Stimulated activated CD8-positive, alpha-beta memory T cell treated with anti-CD3 and anti-CD28 coated beads, Interleukin-12 subunit alpha, Interleukin-12 subunit beta, amount 100 ng/mL, for 24 hours (primary cell): ENCODE measurements around the gene CHSY3.

Experiments
- DNase-seq: peaks from one replicate; pipeline ENCODE4 v3.0.0-alpha.2; 2020; ENCODE audit errors: extremely low read depth

Gene CHSY3

DNA sequence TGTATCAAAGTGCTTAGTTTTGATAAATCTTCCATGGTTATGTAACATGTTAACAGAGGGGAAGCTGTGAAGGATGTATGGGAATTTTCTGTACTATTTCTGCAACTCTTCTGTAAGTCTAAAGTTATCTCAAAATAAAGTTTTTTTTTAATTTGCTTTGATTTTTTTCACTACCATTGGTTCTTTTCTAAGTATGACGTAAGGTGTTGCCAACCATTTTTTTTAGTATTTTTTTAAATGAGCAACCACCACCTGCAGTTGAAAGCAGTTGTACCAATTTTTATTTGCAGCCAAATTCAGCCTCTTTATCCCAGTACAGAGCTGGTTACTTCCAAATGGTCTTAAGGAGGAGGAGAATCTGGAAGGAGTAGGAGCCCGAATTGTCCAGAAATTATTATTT lies 192.2 kb downstream of the CHSY3 start:
- no peak for DNase-seq

DNA sequence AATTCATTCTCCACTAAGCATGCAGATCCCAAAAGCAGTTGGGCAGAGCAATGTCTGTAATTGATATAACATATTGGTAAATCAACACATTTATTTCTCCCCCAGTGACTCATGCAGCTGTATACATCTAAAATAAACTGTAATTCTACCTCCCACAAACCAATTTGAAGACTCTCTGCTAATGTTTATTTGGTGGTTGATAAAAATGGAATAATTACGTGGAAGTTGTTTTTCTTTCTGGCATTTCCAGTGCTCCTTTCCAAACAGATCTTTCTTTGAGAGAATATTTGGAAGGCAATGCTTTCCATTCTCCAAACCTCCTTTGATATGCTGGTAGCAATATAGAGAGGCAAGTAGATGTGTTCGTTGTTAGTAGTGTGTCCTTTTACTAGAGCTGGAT lies 194.7 kb downstream of the CHSY3 start:
- DNase-seq: no peak

DNA sequence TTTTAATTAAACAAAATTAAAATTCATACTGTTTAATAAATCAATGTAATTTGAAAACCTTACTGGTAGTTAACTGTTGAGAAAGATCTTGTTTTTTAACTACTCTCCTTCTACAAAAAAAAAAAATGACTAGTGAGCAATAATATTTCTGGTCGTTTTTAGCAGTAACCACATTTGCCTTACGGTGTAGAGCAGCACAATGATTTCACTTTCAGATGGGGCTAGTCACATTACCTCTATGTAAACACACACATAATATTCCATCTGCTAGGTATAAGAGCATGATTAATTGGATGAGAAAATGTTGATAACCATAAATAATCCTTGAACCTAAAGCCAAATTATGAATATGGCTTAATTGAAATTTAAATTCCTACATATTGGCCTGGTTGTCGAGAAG lies 198.1 kb downstream of the CHSY3 start:
- DNase-seq: no peak

DNA sequence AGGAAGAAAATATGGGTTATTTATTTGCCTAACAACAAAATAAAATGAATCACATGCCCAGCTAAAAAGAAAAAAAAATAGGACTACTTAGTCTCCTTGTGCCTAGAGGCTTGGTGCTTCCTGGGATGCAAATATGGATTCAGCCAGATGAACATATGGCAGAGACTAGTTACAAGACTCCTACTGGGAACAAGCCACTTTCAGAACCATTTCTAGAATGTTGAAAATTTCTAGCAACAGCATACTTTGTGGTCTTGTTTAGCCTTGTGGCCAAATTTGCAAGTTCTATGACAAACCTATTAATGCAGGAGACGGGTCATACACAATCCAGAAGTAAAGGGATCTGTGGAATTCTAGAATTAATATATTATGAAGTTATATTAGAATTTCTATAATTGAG lies 198.7 kb downstream of the CHSY3 start:
- no peak for DNase-seq

DNA sequence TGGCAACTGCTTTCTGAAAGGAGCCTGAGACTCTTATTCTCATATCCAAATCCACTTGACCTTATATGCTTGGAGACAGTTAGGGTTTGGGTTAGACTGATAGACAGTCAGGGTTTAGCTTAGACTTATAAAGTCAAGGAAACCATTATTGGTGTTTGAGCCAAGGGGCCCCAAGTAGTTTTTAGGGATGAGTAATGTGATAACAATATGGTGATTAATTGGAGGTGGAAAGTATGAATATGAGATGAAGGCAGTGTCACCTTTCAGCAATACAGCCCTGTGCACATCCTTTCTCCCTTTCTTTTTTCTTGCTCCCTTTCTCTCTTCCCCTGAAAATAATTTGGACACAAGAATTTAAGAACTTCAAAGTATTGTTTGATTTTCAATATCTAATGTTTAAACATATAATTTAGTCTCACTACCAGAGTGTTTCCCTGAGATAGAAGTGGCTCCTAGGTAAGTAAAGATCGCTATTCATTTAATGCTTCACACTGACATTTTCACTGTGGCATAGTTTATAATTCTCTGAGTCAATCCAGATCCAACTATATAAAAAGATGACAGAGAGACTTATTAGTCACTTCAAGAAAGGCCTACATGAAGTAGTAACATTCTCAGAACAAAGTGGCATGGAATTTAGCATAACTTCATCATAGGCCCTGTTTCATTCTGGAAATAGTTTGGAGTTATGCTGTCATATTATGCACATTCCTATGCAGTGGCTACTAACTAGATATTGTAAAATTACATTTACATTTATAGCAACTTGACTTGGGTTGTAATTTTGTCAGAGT lies 200.8 kb downstream of the CHSY3 start:
- no peak for DNase-seq

- DNase-seq: no peak
Measured at GRCh38 chr5:130106480-130106879, 202.2 kb downstream of the CHSY3 start.

DNA sequence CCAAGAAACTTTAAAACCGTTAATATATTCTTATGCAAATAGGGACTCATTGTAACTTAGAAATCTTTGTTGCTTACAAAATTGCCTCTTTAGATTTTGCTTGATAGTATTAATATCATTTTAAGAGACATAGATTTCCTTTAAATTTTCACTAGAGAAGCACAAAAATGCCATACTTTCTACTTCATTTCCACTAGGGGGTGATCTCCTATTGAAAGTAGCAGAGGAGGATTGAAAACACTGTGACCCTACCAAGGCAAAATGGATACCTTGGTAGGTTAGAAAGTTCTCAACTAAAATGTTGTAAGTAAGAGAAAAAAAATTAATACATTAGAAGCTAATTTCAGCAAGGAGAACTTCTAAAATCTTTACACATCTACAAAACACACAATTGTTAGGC lies 204.9 kb downstream of the CHSY3 start:
- DNase-seq: no peak

DNA sequence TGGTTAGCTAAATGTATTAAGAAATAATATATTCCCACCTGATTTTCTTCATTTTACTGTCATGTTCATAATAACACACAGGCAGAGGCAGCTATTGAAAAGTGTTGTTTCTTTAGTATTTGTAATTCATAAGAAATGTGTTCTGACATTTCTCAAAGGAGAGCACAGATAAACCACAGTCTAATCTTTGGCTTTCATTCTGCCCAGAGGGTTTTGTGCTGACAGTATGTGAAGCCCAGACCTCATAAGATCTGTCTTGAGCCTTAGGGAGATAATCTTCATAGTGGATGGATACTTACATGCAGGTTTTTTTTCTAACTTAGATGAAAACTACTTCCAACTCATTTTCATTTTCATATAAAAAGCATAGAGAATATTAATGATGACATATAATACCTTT lies 206.1 kb downstream of the CHSY3 start:
- DNase-seq: no peak

DNA sequence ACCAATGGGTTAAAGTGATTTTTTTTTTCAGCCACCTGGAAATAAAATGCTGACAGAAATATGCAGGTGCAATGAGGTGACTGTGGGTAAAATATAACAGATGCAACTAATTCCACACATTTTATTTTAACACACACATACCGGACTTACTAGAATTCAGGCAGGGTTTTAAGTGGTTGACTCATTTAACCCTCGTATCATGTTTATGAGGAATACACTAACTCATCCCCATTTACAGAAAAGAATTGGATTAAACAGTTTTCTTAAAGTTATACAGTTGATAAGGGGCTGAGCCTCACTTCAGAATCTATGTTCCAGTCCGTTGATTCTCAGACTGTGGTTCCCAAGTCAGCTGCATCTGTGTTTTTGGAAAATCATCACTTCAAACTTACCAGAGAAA lies 207.5 kb downstream of the CHSY3 start:
- no peak for DNase-seq

GRCh38 chr5:130112246-130112645 lies 208.0 kb downstream of the CHSY3 start:
- no peak for DNase-seq

DNA sequence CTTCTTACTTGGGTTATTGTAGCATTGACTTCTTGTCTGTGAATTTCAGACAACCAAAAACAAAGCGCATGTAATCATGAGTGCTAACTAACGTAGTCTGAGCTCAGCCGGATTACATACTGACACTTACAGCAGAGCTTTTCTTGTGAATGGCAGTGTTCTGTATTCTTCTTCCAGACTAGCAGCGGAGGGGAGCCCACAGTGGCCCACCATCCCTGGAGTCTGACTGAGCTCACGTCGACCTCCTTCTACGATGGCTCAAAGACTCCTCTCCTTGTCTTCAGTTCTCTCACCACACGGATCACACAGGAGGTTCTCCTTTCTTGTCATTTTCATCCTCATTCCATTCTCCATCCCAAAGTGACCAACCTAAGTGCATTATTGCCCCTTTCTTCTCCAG lies 211.4 kb downstream of the CHSY3 start:
- DNase-seq: no peak

- DNase-seq: no peak
Measured at GRCh38 chr5:130116462-130116861, 212.2 kb downstream of the CHSY3 start.

DNA sequence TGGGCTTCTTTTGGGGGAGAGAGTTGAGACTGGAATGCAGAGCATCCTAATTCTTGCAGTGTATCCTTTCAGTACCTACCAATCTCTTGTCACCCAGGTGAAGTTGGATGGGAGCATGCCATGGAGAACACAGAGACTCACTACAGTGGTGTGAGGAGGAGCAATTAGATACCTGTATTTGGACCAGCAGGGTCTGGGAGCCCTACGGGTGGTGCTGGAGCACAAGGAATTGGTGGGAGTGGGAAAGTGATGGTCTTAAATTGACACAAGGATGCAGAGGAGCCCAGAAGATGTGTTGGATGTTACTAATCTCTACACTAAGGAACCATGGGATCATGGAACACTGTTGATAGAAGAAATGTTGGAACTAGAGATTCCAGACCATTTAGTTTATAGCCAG lies 212.7 kb downstream of the CHSY3 start:
- no peak for DNase-seq

DNA sequence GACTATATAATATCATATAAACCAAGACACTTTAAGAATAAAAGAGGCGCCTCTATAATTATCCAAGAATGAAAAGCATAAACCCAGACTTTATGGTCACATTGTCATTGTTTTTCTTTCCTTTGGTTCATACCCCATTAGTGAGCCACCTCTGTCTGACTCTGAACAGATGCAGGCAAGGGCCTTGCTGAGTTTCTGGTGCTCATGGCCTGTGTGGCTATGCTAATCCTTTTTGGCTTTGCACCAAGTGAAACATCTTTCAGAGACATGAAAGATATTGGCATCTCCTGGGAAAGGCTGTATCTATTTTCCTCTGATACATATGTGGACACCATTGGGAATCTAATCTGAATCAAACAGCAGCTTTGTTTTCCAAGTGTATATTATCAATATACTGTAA lies 222.5 kb downstream of the CHSY3 start:
- DNase-seq: no peak

- DNase-seq: no peak
Measured at GRCh38 chr5:130135506-130135905, 231.2 kb downstream of the CHSY3 start.

GRCh38 chr5:130136300-130136699 lies 232.0 kb downstream of the CHSY3 start:
- no peak for DNase-seq

DNA sequence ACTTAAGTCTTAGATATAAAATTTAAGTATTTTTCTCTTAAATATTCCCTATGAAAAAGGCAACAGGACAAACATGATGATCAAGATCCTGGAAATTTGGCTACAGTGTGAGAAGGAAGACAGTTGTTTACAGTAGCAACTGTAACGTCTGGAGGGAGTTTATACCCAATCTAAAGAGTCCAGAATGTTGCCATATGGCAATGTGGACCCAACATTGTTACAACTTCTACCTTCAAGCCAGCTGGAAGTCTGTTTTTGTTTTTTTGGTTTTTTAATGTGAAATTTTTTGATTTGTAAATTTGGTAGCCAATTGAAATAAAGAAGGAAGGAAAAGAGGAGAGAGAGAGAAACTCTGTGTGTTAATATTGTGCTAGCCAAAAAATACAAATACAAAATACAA lies 233.4 kb downstream of the CHSY3 start:
- DNase-seq: no peak

GRCh38 chr5:130138406-130139045 lies 234.3 kb downstream of the CHSY3 start:
- no peak for DNase-seq

DNA sequence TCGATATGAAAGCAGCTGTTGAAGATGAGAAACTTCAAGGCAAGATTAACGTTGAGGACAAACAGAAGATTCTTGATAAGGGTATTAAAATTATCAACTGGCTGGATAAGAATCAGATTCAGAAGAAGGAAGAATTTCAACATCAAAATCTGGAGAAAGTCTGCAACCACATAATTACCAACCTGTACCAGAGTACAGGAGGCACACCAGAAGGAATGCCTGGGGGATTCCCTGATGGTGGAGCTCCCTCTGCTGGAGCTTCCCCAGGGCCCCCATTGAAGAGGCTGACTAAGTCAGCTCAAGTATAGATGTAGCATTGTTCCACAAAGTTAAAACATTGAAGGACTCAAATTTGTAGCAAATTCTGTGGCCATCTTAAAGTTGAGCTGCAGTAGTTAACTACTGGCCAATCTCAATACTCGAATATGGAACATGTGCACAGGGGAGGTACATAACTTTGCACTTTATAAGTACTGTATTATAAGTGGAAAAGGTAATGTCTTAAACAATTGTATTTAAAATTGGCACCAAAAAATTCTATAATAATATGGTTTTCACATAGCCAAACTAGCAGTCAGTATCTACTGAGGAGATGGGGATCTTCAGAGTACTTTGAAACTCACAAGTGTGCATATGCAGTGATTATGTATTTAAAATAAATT lies 237.5 kb downstream of the CHSY3 start:
- DNase-seq: no peak

GRCh38 chr5:130151239-130151638 lies 247.0 kb downstream of the CHSY3 start:
- DNase-seq: no peak

DNA sequence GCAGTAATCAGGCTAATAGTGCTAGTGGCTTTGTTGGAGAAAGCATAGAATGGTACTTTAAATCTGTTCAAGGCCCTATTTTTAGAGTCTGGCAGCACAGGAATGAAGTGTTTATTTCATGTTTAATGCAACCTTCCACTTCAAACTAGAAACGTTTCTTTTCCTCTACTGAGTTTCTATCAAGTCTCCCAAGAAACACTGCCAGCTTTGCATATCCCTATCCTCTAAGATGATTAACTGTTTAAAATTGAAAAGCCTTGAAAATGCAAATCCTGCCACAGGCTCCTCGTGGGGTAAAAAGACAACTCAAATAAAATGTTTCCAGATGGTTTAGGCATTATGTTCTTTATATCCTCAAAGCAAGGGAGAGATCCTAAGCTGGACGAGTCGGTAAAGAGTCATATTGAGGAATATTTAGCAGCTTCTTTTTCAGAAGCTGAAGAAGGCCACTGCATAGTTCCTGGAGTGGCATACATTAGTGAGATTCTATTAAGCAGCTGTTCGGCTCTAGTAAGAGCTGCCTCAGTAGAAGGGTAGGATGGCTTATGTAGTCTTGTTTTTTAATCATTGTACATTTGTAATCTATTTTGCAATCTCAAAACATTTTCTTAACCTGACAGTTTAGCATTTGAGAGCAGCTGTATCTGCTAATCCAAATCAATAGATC lies 251.2 kb downstream of the CHSY3 start:
- DNase-seq: no peak

DNA sequence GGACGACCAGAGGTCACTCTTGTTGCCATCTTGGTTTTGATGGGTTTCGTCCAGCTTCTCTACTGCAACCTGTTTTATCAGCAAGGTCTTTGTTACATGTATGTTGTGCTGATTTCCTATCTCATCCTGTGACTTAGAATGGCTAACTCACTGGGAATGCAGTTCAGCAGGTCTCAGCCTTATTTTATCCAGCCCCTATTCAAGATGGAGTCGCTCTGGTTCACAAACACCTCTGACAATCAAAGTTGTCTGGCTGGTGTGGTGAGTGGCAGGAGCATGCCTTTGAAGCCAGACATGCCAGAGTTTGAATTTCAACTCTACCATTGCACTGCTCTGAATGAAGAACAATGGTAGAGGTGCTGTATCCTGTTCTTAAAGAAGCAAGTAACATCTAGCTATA lies 253.8 kb downstream of the CHSY3 start:
- no peak for DNase-seq

- DNase-seq: no peak
Measured at GRCh38 chr5:130159968-130160367, 255.7 kb downstream of the CHSY3 start.
